Stimulated activated memory B cell treated with anti-CD40 and anti-IgM and Interleukin-4, amounts not matched to agents 10 μg/mL and 1 μg/mL and 100 μg/mL, for 72 hours (primary cell): ENCODE results near the gene LRRC53.

Experiments
- ATAC-seq: fragments of 150-1000 bp; cut with Tn5 transposase; 2 replicates; pipeline ENCODE4 v1.10.0; 2021
- H3K27ac Mint-ChIP-seq: one replicate; pipeline ENCODE4 v1.8.0; 2022; ENCODE audit warnings: mild to moderate bottlenecking, mixed read lengths
- H3K27me3 Mint-ChIP-seq: one replicate; pipeline ENCODE4 v1.8.0; 2022; ENCODE audit warnings: mixed read lengths
- H3K36me3 Mint-ChIP-seq: one replicate; pipeline ENCODE4 v1.8.0; 2022; ENCODE audit warnings: mixed read lengths
- H3K4me1 Mint-ChIP-seq: one replicate; pipeline ENCODE4 v1.8.0; 2022; ENCODE audit warnings: mixed read lengths
- H3K4me3 Mint-ChIP-seq: one replicate; pipeline ENCODE4 v1.8.0; 2022; ENCODE audit warnings: mild to moderate bottlenecking, moderate library complexity, mixed read lengths
- H3K9me3 Mint-ChIP-seq: one replicate; pipeline ENCODE4 v1.8.0; 2022; ENCODE audit warnings: mixed read lengths

LRRC53 gene

GRCh38 chr1:74468982-74469603 is 43.3 kb downstream of the LRRC53 start:
- Mint-ChIP-seq H3K4me1 (no peaks in the 10 kb centered on the region), H3K36me3 (no peaks in the 10 kb centered on the region), H3K9me3 (no peaks in the 10 kb centered on the region), H3K27ac (no peak overlapping the region), H3K4me3 (no peak overlapping the region), H3K27me3 (peaks cover 10% of the 10 kb centered on the region)
- ATAC-seq, result no peak

- no peak overlapping the region for H3K4me3 Mint-ChIP-seq
- H3K36me3 Mint-ChIP-seq, result no peaks in the 10 kb centered on the region
- no peak for ATAC-seq
Measured at GRCh38 chr1:74467786-74468377, 44.5 kb downstream of the LRRC53 start.

GRCh38 chr1:74465193-74465681 is 47.2 kb downstream of the LRRC53 start:
- Mint-ChIP-seq H3K9me3 (no peaks in the 10 kb centered on the region), H3K4me1 (peaks cover 5% of the 10 kb centered on the region), H3K36me3 (no peaks in the 10 kb centered on the region), H3K4me3 (no peak overlapping the region), H3K27ac (no peak overlapping the region), H3K27me3 (no peaks in the 10 kb centered on the region)
- peak; percentile 48 for ATAC-seq

More at GRCh38 chr1:74467786-74468377, 44.5 kb downstream of the LRRC53 start:
- H3K4me1 Mint-ChIP-seq, result peaks cover 5% of the 10 kb centered on the region
- no peaks in the 10 kb centered on the region for H3K9me3 Mint-ChIP-seq
- peaks cover 10% of the 10 kb centered on the region for H3K27me3 Mint-ChIP-seq
- no peak overlapping the region for H3K27ac Mint-ChIP-seq

GRCh38 chr1:74464037-74464436 is 48.4 kb downstream of the LRRC53 start:
- peaks cover 5% of the 10 kb centered on the region for H3K4me1 Mint-ChIP-seq
- H3K27ac Mint-ChIP-seq, result no peak overlapping the region
- H3K9me3 Mint-ChIP-seq, result no peaks in the 10 kb centered on the region
- H3K27me3 Mint-ChIP-seq, result no peaks in the 10 kb centered on the region
- no peak for ATAC-seq
- no peaks in the 10 kb centered on the region for H3K36me3 Mint-ChIP-seq
- H3K4me3 Mint-ChIP-seq, result no peak overlapping the region

- H3K27me3 Mint-ChIP-seq, result no peaks in the 10 kb centered on the region
- H3K4me1 Mint-ChIP-seq, result peaks cover 5% of the 10 kb centered on the region
- no peak overlapping the region for H3K27ac Mint-ChIP-seq
- no peaks in the 10 kb centered on the region for H3K9me3 Mint-ChIP-seq
- H3K36me3 Mint-ChIP-seq, result no peaks in the 10 kb centered on the region
- H3K4me3 Mint-ChIP-seq, result no peak overlapping the region
- ATAC-seq, result no peak
Measured at GRCh38 chr1:74463333-74463988, 49.0 kb downstream of the LRRC53 start.

- H3K4me3 Mint-ChIP-seq, result no peak overlapping the region
- no peaks in the 10 kb centered on the region for H3K36me3 Mint-ChIP-seq
- H3K9me3 Mint-ChIP-seq, result no peaks in the 10 kb centered on the region
- H3K27me3 Mint-ChIP-seq, result no peaks in the 10 kb centered on the region
- H3K27ac Mint-ChIP-seq, result no peak overlapping the region
- H3K4me1 Mint-ChIP-seq, result no peaks in the 10 kb centered on the region
- no peak for ATAC-seq
Measured at GRCh38 chr1:74457253-74457652, 55.2 kb downstream of the LRRC53 start.

- Mint-ChIP-seq H3K27me3 (no peaks in the 10 kb centered on the region), H3K27ac (no peak overlapping the region), H3K4me1 (no peaks in the 10 kb centered on the region), H3K9me3 (peaks cover 3% of the 10 kb centered on the region), H3K36me3 (no peaks in the 10 kb centered on the region), H3K4me3 (no peak overlapping the region)
- no peak for ATAC-seq
Measured at GRCh38 chr1:74455390-74455789, 57.0 kb downstream of the LRRC53 start.

- peaks cover 3% of the 10 kb centered on the region for H3K9me3 Mint-ChIP-seq
- H3K27me3 Mint-ChIP-seq, result no peaks in the 10 kb centered on the region
- H3K36me3 Mint-ChIP-seq, result no peaks in the 10 kb centered on the region
- no peak overlapping the region for H3K4me3 Mint-ChIP-seq
- H3K4me1 Mint-ChIP-seq, result no peaks in the 10 kb centered on the region
- H3K27ac Mint-ChIP-seq, result no peak overlapping the region
- ATAC-seq, result no peak
Measured at GRCh38 chr1:74453277-74453676, 59.1 kb downstream of the LRRC53 start.

GRCh38 chr1:74452035-74452434 is 60.4 kb downstream of the LRRC53 start:
- H3K9me3 Mint-ChIP-seq, result peaks cover 3% of the 10 kb centered on the region
- no peaks in the 10 kb centered on the region for H3K36me3 Mint-ChIP-seq
- no peaks in the 10 kb centered on the region for H3K27me3 Mint-ChIP-seq
- H3K4me3 Mint-ChIP-seq, result no peak overlapping the region
- H3K27ac Mint-ChIP-seq, result no peak overlapping the region
- no peak for ATAC-seq
- H3K4me1 Mint-ChIP-seq, result no peaks in the 10 kb centered on the region

- H3K27ac Mint-ChIP-seq, result no peak overlapping the region
- no peak for ATAC-seq
- peaks cover 6% of the 10 kb centered on the region for H3K4me1 Mint-ChIP-seq
- no peaks in the 10 kb centered on the region for H3K9me3 Mint-ChIP-seq
- no peak overlapping the region for H3K4me3 Mint-ChIP-seq
- no peaks in the 10 kb centered on the region for H3K36me3 Mint-ChIP-seq
- H3K27me3 Mint-ChIP-seq, result no peaks in the 10 kb centered on the region
Measured at GRCh38 chr1:74437035-74437434, 75.4 kb downstream of the LRRC53 start.

- no peaks in the 10 kb centered on the region for H3K27me3 Mint-ChIP-seq
- no peak for ATAC-seq
- H3K36me3 Mint-ChIP-seq, result no peaks in the 10 kb centered on the region
- H3K27ac Mint-ChIP-seq, result no peak overlapping the region
- H3K4me3 Mint-ChIP-seq, result no peak overlapping the region
- H3K9me3 Mint-ChIP-seq, result no peaks in the 10 kb centered on the region
- H3K4me1 Mint-ChIP-seq, result peaks cover 6% of the 10 kb centered on the region
Measured at GRCh38 chr1:74436078-74436477, 76.3 kb downstream of the LRRC53 start.

GRCh38 chr1:74434321-74434720 is 78.1 kb downstream of the LRRC53 start:
- H3K9me3 Mint-ChIP-seq, result no peaks in the 10 kb centered on the region
- H3K4me1 Mint-ChIP-seq, result peaks cover 6% of the 10 kb centered on the region
- H3K27ac Mint-ChIP-seq, result no peak overlapping the region
- no peak for ATAC-seq
- H3K36me3 Mint-ChIP-seq, result no peaks in the 10 kb centered on the region
- H3K27me3 Mint-ChIP-seq, result no peaks in the 10 kb centered on the region
- no peak overlapping the region for H3K4me3 Mint-ChIP-seq

- no peaks in the 10 kb centered on the region for H3K36me3 Mint-ChIP-seq
- peaks cover 6% of the 10 kb centered on the region for H3K27me3 Mint-ChIP-seq
- H3K27ac Mint-ChIP-seq, result no peak overlapping the region
- ATAC-seq, result no peak
- peaks cover 5% of the 10 kb centered on the region for H3K4me1 Mint-ChIP-seq
- no peaks in the 10 kb centered on the region for H3K9me3 Mint-ChIP-seq
- no peak overlapping the region for H3K4me3 Mint-ChIP-seq
Measured at GRCh38 chr1:74432325-74432724, 80.1 kb downstream of the LRRC53 start.

- H3K36me3 Mint-ChIP-seq, result no peaks in the 10 kb centered on the region
- ATAC-seq, result no peak
- no peaks in the 10 kb centered on the region for H3K9me3 Mint-ChIP-seq
- no peak overlapping the region for H3K4me3 Mint-ChIP-seq
- peaks cover 6% of the 10 kb centered on the region for H3K27me3 Mint-ChIP-seq
- H3K4me1 Mint-ChIP-seq, result no peaks in the 10 kb centered on the region
- H3K27ac Mint-ChIP-seq, result no peak overlapping the region
Measured at GRCh38 chr1:74431531-74431930, 80.9 kb downstream of the LRRC53 start.

- Mint-ChIP-seq H3K4me3 (no peak overlapping the region), H3K27me3 (peaks cover 6% of the 10 kb centered on the region), H3K4me1 (no peaks in the 10 kb centered on the region), H3K27ac (no peak overlapping the region), H3K36me3 (no peaks in the 10 kb centered on the region), H3K9me3 (no peaks in the 10 kb centered on the region)
- ATAC-seq, result no peak
Measured at GRCh38 chr1:74430342-74430934, 82.0 kb downstream of the LRRC53 start.
